KMS-11 (cell line): ENCODE measurements around the gene GFER.
"Not testable (repeated sequence)": the region's sequence is repeated elsewhere in the genome, so short reads cannot be mapped to it uniquely, and the experiment has no call there.

Source experiments
- H2AFZ ChIP-seq: fragments of 200-600 bp; sonication (generic); 2 replicates; pipeline ENCODE4 v1.6.1; 2016; ENCODE audit warnings: antibody characterized with exemption, mixed run types, low read depth
- H3K27ac ChIP-seq: fragments of 200-600 bp; sonication (generic); 2 replicates; pipeline ENCODE4 v1.6.1; 2016; ENCODE audit warnings: mild to moderate bottlenecking, mixed run types
- H3K27me3 ChIP-seq: fragments of 200-600 bp; sonication (generic); 2 replicates; pipeline ENCODE4 v1.6.1; 2017; ENCODE audit warnings: mild to moderate bottlenecking, low read depth, mixed run types, moderate library complexity; ENCODE audit not compliant: insufficient read depth
- H3K36me3 ChIP-seq: fragments of 200-600 bp; sonication (generic); 2 replicates; pipeline ENCODE4 v1.6.1; 2017; ENCODE audit warnings: mild to moderate bottlenecking, mixed run types; ENCODE audit not compliant: insufficient read depth
- H3K4me1 ChIP-seq: fragments of 200-600 bp; sonication (generic); 2 replicates; pipeline ENCODE4 v1.6.1; 2016; ENCODE audit warnings: mild to moderate bottlenecking, low read depth, mixed run types; ENCODE audit not compliant: poor library complexity, severe bottlenecking
- H3K4me2 ChIP-seq: fragments of 200-600 bp; sonication (generic); 2 replicates; pipeline ENCODE4 v1.7.0; 2016; ENCODE audit warnings: mild to moderate bottlenecking, mixed run types
- H3K4me3 ChIP-seq: fragments of 200-600 bp; sonication (generic); IDR thresholded peaks from 2 replicates; pipeline ENCODE4 v1.6.1; 2017; ENCODE audit warnings: low read depth, low read length, mixed read lengths; ENCODE audit not compliant: insufficient read depth
- H3K79me2 ChIP-seq: fragments of 200-600 bp; sonication (generic); 2 replicates; pipeline ENCODE4 v1.6.1; 2016; ENCODE audit warnings: low read depth, mixed run types; ENCODE audit not compliant: insufficient read depth
- H3K9ac ChIP-seq: fragments of 200-600 bp; sonication (generic); 2 replicates; pipeline ENCODE4 v1.6.1; 2016; ENCODE audit warnings: mild to moderate bottlenecking, mixed run types
- H4K20me1 ChIP-seq: fragments of 200-600 bp; sonication (generic); 2 replicates; pipeline ENCODE4 v1.6.1; 2016; ENCODE audit warnings: mild to moderate bottlenecking, mixed run types; ENCODE audit not compliant: insufficient read depth
- CTCF ChIP-seq: fragments of 200-600 bp; sonication (generic); conservative IDR thresholded peaks from 2 replicates; pipeline ENCODE4 v1.6.1; 2017; ENCODE audit warnings: low read depth, mild to moderate bottlenecking, antibody characterized with exemption, low read length, moderate library complexity, mixed read lengths

GFER gene

GRCh38 chr16:1953734-1954133 is 30.3 kb upstream of the GFER start:
- no peaks in the 10 kb centered on the region for H3K79me2 ChIP-seq
- H3K4me1 ChIP-seq, result peaks cover 2% of the 10 kb centered on the region
- peaks cover 29% of the 10 kb centered on the region; the same call in 1 of the 2 replicates for H3K27me3 ChIP-seq
- no peak overlapping the region for H3K4me3 ChIP-seq
- H3K4me2 ChIP-seq, result no peak overlapping the region
- H3K9ac ChIP-seq, result no peak overlapping the region
- no peaks in the 10 kb centered on the region for H3K36me3 ChIP-seq
- no peaks in the 10 kb centered on the region for H4K20me1 ChIP-seq
- TF ChIP-seq CTCF, result no peak
- no peak overlapping the region for H2AFZ ChIP-seq
- H3K27ac ChIP-seq, result no peak overlapping the region

GRCh38 chr16:1957434-1958142 is 26.4 kb upstream of the GFER start:
- not testable (repeated sequence) for H3K36me3 ChIP-seq, H4K20me1 ChIP-seq, H3K4me2 ChIP-seq, H3K9ac ChIP-seq, H2AFZ ChIP-seq, H3K27ac ChIP-seq, H3K4me3 ChIP-seq
- Histone ChIP-seq H3K4me1 (peaks cover 15% of the 10 kb centered on the region), H3K27me3 (peaks cover 24% of the 10 kb centered on the region; the same call in 1 of the 2 replicates), H3K79me2 (peaks cover 13% of the 10 kb centered on the region)

- not testable (repeated sequence) for H3K4me2 ChIP-seq, H4K20me1 ChIP-seq, H2AFZ ChIP-seq, H3K9ac ChIP-seq, H3K36me3 ChIP-seq, H3K27ac ChIP-seq, H3K4me3 ChIP-seq
- H3K79me2 ChIP-seq, result peaks cover 15% of the 10 kb centered on the region
- peaks cover 19% of the 10 kb centered on the region; the same call in 1 of the 2 replicates for H3K27me3 ChIP-seq
- H3K4me1 ChIP-seq, result peaks cover 15% of the 10 kb centered on the region
Observed at GRCh38 chr16:1958143-1958491, 25.9 kb upstream of the GFER start.

- Histone ChIP-seq H3K4me2 (peak overlapping the region; percentile 88), H3K27ac (no peak overlapping the region), H2AFZ (peak overlapping the region; percentile 88), H4K20me1 (no peaks in the 10 kb centered on the region), H3K4me1 (peaks cover 15% of the 10 kb centered on the region), H3K4me3 (no peak overlapping the region), H3K9ac (no peak overlapping the region; the same call in 1 of the 2 replicates), H3K79me2 (peaks cover 22% of the 10 kb centered on the region), H3K27me3 (peaks cover 19% of the 10 kb centered on the region; the same call in 1 of the 2 replicates), H3K36me3 (no peaks in the 10 kb centered on the region; the same call in 1 of the 2 replicates)
- TF ChIP-seq CTCF, result no peak
Observed at GRCh38 chr16:1958715-1959268, 25.2 kb upstream of the GFER start.

- peak; percentile 73 for TF ChIP-seq CTCF
- H3K79me2 ChIP-seq, result peaks cover 22% of the 10 kb centered on the region
- H3K9ac ChIP-seq, result peak within 1 kb of the TSS; percentile 87
- H3K27ac ChIP-seq, result 0 out of 2 replicates have a peak within 1 kb of the TSS, but pooled peaks have one; percentile 20
- peak within 1 kb of the TSS; percentile 88 for H3K4me2 ChIP-seq
- no peaks in the 10 kb centered on the region; the same call in 1 of the 2 replicates for H3K36me3 ChIP-seq
- H4K20me1 ChIP-seq, result no peaks in the 10 kb centered on the region
- H3K4me3 ChIP-seq, result no peak within 1 kb of the TSS
- peaks cover 17% of the 10 kb centered on the region; the same call in 1 of the 2 replicates for H3K27me3 ChIP-seq
- H3K4me1 ChIP-seq, result peaks cover 15% of the 10 kb centered on the region
- H2AFZ ChIP-seq, result peak within 1 kb of the TSS; percentile 88
Observed at GRCh38 chr16:1959269-1960039, 24.5 kb upstream of the GFER start, which contains the start of gene NDUFB10. NDUFB10 (plus strand) TSS chr16:1959538; CDS start chr16:1959625, 87 bp downstream.
